ENCODE results near the gene LYPLA2.
"Not testable (repeated sequence)": the region's sequence is repeated elsewhere in the genome, so short reads cannot be mapped to it uniquely, and the experiment has no call there.

LYPLA2 gene

DNA sequence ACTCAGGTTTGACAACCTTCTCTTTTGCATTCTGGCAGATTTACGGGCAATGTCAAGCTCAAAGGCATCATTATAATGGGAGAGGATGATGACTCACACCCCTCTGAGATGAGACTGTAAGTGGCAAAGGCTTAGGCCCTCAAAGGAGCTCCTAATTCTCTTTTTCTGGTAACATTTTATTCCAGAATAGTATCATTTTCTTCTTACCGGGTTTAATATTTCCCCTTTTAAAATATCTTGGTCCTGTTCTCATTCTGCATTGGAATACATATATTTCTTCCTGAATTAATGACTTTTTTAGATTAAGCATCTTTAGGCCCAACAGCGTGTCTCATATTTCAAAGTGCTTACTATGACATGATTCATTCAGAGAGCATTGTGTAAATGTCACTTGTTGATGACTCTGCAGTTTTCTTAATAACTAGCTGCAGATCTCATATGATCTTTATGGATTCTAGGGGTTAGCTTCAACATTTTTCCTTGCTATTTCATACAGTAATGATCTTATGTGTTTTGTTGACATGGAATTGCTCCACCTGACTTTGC lies 11.0 kb upstream of the LYPLA2 start:
- peak overlapping the region; percentile 64 for H3K4me3 ChIP-seq (ENCODE audit: low read length)
- TF ChIP-seq, protein P1, sequence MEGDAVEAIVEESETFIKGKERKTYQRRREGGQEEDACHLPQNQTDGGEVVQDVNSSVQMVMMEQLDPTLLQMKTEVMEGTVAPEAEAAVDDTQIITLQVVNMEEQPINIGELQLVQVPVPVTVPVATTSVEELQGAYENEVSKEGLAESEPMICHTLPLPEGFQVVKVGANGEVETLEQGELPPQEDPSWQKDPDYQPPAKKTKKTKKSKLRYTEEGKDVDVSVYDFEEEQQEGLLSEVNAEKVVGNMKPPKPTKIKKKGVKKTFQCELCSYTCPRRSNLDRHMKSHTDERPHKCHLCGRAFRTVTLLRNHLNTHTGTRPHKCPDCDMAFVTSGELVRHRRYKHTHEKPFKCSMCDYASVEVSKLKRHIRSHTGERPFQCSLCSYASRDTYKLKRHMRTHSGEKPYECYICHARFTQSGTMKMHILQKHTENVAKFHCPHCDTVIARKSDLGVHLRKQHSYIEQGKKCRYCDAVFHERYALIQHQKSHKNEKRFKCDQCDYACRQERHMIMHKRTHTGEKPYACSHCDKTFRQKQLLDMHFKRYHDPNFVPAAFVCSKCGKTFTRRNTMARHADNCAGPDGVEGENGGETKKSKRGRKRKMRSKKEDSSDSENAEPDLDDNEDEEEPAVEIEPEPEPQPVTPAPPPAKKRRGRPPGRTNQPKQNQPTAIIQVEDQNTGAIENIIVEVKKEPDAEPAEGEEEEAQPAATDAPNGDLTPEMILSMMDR (conservative IDR thresholded peaks at IDR 0.05; ENCODE audit: low read depth, low read length): no peak
- DNase-seq (ENCODE audit: low read depth): no peak

DNA sequence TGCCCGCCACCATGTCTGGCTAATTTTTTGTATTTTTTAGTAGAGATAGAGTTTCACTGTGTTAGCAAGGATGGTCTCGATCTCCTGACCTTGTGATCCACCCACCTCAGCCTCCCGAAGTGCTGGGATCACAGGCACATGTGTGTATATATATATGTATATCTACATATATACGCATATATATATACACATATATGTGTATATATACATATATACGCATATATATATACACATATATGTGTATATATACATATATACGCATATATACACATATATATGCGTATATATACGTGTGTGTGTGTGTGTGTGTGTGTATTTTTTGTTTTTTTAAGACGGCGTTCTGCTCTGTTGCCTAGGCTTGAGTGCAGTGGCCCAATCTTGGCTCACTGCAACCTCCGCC lies 7.8 kb upstream of the LYPLA2 start:
- H3K4me3 ChIP-seq (ENCODE audit: low read length): not testable (repeated sequence)

DNA sequence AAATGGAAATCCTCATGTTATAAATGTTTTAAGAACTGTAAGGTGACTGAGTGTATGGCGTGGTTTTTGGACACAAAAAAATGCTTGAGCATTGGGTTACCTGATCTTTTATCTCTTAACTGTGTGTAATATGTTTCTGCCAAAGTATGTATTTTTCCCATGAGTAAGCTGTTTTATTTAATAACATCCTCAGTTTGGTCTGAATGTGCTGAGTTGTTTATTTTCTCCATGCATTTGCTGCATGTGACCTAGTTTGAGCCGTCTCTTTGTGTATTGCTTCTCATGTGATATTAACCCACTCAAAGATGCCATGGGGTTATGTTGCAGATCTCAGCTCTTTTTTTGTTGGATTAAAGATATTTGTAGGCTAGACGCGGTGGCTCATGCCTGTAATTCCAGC lies 6.1 kb upstream of the LYPLA2 start:
- no peak for DNase-seq (ENCODE audit: low read depth)
- H3K4me3 ChIP-seq (ENCODE audit: low read length): no peak overlapping the region
- TF ChIP-seq, protein P1 (conservative IDR thresholded peaks at IDR 0.05; ENCODE audit: low read depth, low read length): no peak

More for the DNA sequence above, 7.8 kb upstream of the LYPLA2 start:
- not testable (repeated sequence) for DNase-seq (ENCODE audit: low read depth)

DNA sequence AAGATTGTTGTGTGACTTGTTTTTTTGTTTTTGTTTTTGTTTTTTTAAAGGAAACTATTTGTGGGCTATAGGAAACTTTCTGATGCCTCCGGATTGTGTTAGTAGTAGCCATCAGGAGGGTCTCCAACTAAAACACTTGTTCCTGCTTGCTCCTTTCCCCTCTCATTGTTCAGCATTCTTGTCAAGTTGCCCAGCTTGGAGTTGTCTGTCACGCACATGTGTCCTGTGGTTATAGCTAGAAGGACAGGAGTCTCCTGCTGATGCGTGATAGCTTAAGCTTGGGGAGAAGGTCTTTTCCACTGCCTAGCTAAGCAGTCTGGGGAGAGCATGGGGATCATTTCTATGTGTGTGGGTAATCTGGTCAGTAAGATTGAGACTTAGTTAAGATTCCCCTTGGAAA lies 3.2 kb upstream of the LYPLA2 start:
- TF ChIP-seq, protein P1 (conservative IDR thresholded peaks at IDR 0.05; ENCODE audit: low read depth, low read length): no peak
- H3K4me3 ChIP-seq (ENCODE audit: low read length): no peak overlapping the region
- no peak for DNase-seq (ENCODE audit: low read depth)

DNA sequence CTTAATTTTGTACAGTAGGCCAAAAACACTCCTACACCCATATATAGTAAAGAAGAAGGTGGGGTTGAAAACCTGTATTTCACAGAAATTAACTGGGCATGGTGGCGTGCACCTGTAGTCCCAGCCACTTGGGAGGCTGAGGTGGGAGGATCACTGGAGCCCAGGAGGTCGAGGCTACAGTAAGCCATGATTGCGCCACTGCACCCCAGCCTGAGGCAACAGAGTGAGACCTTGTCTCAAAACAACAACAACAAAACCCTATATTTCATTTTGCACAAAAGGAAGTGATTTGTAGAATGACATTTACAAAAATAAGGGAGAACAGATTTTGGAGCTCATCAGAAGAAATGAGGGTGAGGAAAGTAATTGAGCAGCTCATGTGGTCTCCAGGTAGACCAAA lies 2.2 kb upstream of the LYPLA2 start:
- H3K4me3 ChIP-seq (ENCODE audit: low read length): no peak overlapping the region
- TF ChIP-seq, protein P1 (conservative IDR thresholded peaks at IDR 0.05; ENCODE audit: low read depth, low read length): no peak
- no peak for DNase-seq (ENCODE audit: low read depth)

DNA sequence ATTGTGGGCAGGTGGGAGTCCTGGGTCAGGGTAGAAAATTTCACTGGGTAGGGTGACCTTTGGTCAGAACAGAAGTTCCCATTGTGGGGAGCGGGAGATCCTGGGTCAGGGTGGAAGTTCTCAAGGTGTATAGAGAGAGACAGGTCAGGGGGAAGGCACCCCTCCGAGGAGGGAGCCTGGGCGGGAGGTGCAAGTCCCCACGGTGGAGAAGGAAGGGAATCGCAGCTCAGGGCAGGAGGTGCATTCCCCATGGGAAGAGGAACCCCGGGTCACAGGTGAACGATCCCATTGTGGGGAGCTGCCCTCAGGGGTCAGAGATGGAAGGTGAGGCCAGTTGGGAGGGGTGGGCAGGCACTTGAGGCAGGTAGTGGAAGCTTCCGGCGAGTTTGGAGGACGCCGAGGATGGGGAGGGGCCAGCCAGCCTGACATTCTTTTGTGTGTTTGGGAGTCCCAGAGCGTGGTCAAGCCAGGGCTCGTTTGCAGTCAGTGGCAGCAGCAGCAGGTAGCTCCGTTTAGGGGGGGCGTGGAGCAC lies 637 bp downstream of the LYPLA2 start:
- peak overlapping the region; percentile 96 for H3K4me3 ChIP-seq (ENCODE audit: low read length)
- no peak for DNase-seq (ENCODE audit: low read depth)
- TF ChIP-seq, protein P1 (conservative IDR thresholded peaks at IDR 0.05; ENCODE audit: low read depth, low read length): no peak

DNA sequence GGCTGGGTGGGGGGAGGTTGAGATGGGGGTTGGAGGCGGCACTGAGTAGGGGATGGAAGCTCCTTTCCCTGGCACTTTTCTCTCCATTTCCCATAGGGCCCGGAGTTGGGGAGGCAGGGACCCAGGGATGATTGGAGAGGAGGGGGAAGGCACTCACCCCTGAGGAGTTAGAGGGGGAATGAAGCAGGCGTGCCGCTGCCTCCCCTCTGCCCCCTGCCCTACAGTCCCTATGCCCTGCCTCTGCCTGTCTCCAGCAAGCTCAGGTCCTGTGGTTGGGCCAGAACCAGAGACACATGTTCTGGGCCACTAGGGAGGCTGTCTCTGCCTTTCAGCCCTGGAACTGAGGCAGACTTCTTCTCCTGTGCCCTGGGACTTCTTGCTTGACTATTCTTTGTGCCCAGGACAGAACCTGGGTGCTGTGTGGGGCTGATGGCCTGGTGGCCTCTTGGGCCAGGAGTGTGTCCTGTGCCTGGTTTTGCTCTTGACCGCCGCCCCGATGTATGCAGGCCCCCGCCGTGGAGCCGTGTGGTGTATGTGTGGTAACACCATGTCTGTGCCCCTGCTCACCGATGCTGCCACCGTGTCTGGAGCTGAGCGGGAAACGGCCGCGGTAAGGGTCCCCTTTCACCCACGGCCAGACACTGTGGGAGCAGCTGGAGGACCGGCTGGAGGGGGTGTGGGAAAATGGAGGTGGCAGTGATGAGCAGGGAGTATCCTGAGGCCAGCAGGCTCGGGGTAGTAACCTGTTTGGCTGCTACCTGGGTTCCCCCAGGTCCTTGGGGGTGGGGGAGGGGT lies 1.4 kb downstream of the LYPLA2 start:
- H3K4me3 ChIP-seq (ENCODE audit: low read length): peak overlapping the region; percentile 96
- DNase-seq (ENCODE audit: low read depth): no peak
- TF ChIP-seq, protein P1 (conservative IDR thresholded peaks at IDR 0.05; ENCODE audit: low read depth, low read length): no peak

Data from retinal pigment epithelial cell (primary cell).